Measurements from ENCODE around the gene BANK1.

DNA sequence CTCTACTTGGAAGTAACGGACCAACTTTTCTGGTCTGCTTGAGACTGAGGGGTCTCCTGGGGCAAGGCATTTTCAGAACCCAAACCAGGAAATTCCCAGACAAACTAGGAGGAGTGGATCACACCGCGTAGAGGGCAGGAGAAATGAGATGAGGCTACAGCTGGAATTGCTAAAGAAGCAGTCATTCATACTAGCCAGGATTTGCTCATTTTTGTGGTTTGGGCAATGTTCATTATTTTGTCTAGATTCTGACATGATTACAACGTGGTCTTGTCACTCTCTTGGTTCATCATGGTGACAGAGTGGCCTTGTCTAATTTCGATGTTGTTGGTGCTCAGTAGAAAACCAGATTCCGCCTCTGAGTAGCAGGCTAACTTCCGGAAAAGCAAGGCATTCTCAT, 63.2 kb downstream of the BANK1 start:
- TF ChIP-seq, protein P1, sequence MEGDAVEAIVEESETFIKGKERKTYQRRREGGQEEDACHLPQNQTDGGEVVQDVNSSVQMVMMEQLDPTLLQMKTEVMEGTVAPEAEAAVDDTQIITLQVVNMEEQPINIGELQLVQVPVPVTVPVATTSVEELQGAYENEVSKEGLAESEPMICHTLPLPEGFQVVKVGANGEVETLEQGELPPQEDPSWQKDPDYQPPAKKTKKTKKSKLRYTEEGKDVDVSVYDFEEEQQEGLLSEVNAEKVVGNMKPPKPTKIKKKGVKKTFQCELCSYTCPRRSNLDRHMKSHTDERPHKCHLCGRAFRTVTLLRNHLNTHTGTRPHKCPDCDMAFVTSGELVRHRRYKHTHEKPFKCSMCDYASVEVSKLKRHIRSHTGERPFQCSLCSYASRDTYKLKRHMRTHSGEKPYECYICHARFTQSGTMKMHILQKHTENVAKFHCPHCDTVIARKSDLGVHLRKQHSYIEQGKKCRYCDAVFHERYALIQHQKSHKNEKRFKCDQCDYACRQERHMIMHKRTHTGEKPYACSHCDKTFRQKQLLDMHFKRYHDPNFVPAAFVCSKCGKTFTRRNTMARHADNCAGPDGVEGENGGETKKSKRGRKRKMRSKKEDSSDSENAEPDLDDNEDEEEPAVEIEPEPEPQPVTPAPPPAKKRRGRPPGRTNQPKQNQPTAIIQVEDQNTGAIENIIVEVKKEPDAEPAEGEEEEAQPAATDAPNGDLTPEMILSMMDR (IDR thresholded peaks at IDR 0.05): no peak
- TF ChIP-seq EZH2 (IDR thresholded peaks at IDR 0.05; ENCODE audit: borderline replicate concordance, insufficient read depth, low read depth, low read length, poor library complexity, severe bottlenecking): no peak

Measured in B cell (primary cell).